HEK293T (cell line): ENCODE results near the gene MYO5C.

Experiments
- CTCF ChIA-PET: fragments of 350-600 bp; formaldehyde crosslinking; extraction: SDS; loops from one replicate; lab custom pipeline; 2021; ENCODE audit warnings: antibody characterized with exemption, inconsistent platforms; lab: Yijun Ruan, JAX
- POLR2A ChIA-PET: fragments of 350-600 bp; formaldehyde crosslinking; extraction: SDS; loops from one replicate; lab custom pipeline; 2020; ENCODE audit warnings: antibody characterized with exemption, inconsistent platforms; lab: Yijun Ruan, JAX
- DNase-seq: peaks from one replicate; pipeline ENCODE4 v3.0.0; 2012; ENCODE audit warnings: mixed read lengths; ENCODE audit errors: extremely low spot score
- ARNT ChIP-seq: fragments of 450-650 bp; IDR thresholded peaks from 2 replicates; pipeline ENCODE4 v1.6.1; 2017; ENCODE audit warnings: mild to moderate bottlenecking
- BHLHE40 ChIP-seq: fragments of 450-650 bp; IDR thresholded peaks from 2 replicates; pipeline ENCODE4 v1.6.1; 2016; ENCODE audit warnings: mild to moderate bottlenecking, moderate library complexity, borderline replicate concordance
- CTBP1 ChIP-seq: fragments of 450-650 bp; IDR thresholded peaks from 2 replicates; pipeline ENCODE4 v1.6.1; 2016; ENCODE audit warnings: borderline replicate concordance
- ELF4 ChIP-seq: fragments of 450-650 bp; IDR thresholded peaks from 2 replicates; pipeline ENCODE4 v1.6.1; 2017; ENCODE audit warnings: antibody characterized with exemption
- FOXA1 ChIP-seq: fragments of 450-650 bp; IDR thresholded peaks from 2 replicates; pipeline ENCODE4 v1.6.1; 2016; ENCODE audit warnings: mild to moderate bottlenecking
- FOXK2 ChIP-seq: fragments of 450-650 bp; IDR thresholded peaks from 2 replicates; pipeline ENCODE4 v1.6.1; 2016; ENCODE audit warnings: mild to moderate bottlenecking
- FOXM1 ChIP-seq: fragments of 450-650 bp; IDR thresholded peaks from 2 replicates; pipeline ENCODE4 v1.6.1; 2017; ENCODE audit warnings: mild to moderate bottlenecking, borderline replicate concordance
- HDGF ChIP-seq: fragments of 450-650 bp; IDR thresholded peaks from 2 replicates; pipeline ENCODE4 v1.6.1; 2017; ENCODE audit warnings: antibody characterized with exemption, borderline replicate concordance
- L3MBTL2 ChIP-seq: fragments of 450-650 bp; conservative IDR thresholded peaks from 2 replicates; pipeline ENCODE4 v1.6.1; 2016; ENCODE audit warnings: mild to moderate bottlenecking
- LEF1 ChIP-seq: fragments of 450-650 bp; IDR thresholded peaks from 2 replicates; pipeline ENCODE4 v1.6.1; 2017; ENCODE audit warnings: mild to moderate bottlenecking, borderline replicate concordance
- NFRKB ChIP-seq: fragments of 450-650 bp; IDR thresholded peaks from 2 replicates; pipeline ENCODE4 v1.6.1; 2016; ENCODE audit warnings: mild to moderate bottlenecking, moderate library complexity
- SP1 ChIP-seq: fragments of 450-650 bp; IDR thresholded peaks from 2 replicates; pipeline ENCODE4 v1.6.1; 2017
- SUZ12 ChIP-seq: fragments of 450-650 bp; IDR thresholded peaks from 2 replicates; pipeline ENCODE4 v1.6.1; 2016; ENCODE audit warnings: mild to moderate bottlenecking
- TARDBP ChIP-seq: fragments of 450-650 bp; IDR thresholded peaks from 2 replicates; pipeline ENCODE4 v1.6.1; 2016
- ZNF384 ChIP-seq: fragments of 450-650 bp; IDR thresholded peaks from 2 replicates; pipeline ENCODE4 v1.6.1; 2016
- TF ChIP-seq, protein P1 (sequence below): fragments of 450-650 bp; IDR thresholded peaks from 2 replicates; pipeline ENCODE4 v1.6.1; 2016

MYO5C gene

DNA sequence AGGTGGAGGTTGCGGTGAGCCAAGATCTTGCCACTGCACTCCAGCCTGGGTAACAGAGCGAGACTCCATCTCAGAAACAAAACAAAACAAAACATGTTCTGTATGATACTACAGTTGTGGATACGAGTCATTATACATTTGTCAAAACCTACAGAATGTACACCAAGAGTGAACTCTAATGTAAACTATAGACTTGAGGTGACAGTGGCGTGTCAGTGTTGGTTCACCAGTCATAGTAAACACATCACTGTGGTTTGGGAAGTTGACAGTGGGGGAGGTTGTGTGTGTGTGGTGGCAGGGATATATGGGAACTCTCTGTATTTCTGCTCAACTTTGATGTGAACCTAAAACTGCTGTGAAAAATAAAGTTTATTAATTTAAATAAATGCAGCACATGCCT, 71.4 kb downstream of the MYO5C start:
- TF ChIP-seq L3MBTL2 (no peak), FOXA1 (no peak), HDGF (no peak), LEF1 (no peak), BHLHE40 (no peak), TARDBP (no peak), FOXK2 (no peak), ZNF384 (no peak), SUZ12 (no peak), SP1 (no peak), NFRKB (no peak), CTBP1 (no peak), ARNT (no peak), FOXM1 (no peak), ELF4 (no peak)
- TF ChIP-seq, protein P1, sequence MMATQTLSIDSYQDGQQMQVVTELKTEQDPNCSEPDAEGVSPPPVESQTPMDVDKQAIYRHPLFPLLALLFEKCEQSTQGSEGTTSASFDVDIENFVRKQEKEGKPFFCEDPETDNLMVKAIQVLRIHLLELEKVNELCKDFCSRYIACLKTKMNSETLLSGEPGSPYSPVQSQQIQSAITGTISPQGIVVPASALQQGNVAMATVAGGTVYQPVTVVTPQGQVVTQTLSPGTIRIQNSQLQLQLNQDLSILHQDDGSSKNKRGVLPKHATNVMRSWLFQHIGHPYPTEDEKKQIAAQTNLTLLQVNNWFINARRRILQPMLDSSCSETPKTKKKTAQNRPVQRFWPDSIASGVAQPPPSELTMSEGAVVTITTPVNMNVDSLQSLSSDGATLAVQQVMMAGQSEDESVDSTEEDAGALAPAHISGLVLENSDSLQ: no peak
- ChIA-PET CTCF (no interaction called here), POLR2A (interaction anchor here (0.7 kb wide), 1 partner anchor 11 kb away, joined by 3 read pairs; no protein-coding TSS in a partner anchor)
- no peak for DNase-seq

DNA sequence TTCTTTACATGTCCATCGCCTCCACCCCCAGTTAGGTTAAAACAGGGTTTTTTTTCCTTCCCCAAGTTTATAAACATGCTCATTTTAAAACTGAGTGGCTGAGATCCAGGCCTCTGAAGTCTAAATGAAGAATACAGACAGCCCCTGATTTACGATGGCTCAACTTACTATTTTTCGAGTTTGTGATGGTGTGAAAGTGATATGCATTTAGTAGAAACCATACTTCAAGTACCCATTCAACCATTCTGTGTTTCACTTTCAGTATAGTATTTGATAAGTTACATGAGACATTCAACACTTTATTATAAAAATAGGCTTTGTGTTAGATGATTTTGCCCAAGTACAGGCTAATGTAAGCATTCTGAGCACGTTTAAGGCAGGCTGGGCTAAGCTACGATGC, 73.9 kb downstream of the MYO5C start:
- no peak for TF ChIP-seq FOXA1
- no peak for TF ChIP-seq FOXM1
- no peak for TF ChIP-seq CTBP1
- no peak for TF ChIP-seq LEF1
- no peak for TF ChIP-seq L3MBTL2
- no peak for TF ChIP-seq ARNT
- no peak for TF ChIP-seq SUZ12
- no peak for TF ChIP-seq ELF4
- TF ChIP-seq BHLHE40: no peak
- ChIA-PET POLR2A (no interaction called here), CTCF (no interaction called here)
- no peak for DNase-seq

DNA sequence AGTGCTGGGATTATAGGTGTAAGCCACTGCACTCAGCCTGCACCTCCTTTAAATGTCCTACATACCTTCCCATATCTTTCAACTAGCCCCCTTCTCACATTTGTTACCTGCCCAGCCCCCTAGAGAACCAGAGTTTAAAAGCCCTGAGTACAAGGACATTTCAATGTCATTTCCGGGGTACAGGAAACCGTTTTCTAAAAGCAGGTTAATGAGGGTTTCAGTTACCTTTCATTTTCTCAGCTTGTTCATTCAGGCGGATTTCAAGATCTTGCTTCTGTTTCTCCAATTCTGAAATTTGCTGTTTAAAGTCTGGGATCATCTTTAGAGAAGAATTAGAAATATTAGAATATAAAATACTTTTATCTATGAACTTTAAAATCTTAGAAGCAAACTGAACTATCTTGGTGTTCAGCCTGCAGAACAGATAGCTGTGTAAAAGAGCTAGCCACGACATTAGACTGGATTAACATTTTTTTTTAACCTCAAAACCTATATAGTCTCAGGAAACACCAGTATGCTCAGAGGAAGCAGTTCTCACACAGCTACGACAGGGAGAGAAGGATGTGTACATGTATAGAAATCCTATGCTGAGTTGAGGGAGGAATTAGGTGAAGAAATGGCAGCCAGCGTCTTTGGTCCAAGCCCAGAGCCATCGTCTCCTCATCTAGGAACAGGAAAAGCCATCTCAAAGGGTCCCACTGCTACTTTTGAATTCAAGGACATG, 74.5 kb downstream of the MYO5C start:
- ChIA-PET POLR2A (no interaction called here), CTCF (interaction anchor here (0.5 kb wide), 1 partner anchor 304 kb away, joined by 4 read pairs; no protein-coding TSS in a partner anchor)
- no peak for DNase-seq
- TF ChIP-seq FOXA1: no peak

DNA sequence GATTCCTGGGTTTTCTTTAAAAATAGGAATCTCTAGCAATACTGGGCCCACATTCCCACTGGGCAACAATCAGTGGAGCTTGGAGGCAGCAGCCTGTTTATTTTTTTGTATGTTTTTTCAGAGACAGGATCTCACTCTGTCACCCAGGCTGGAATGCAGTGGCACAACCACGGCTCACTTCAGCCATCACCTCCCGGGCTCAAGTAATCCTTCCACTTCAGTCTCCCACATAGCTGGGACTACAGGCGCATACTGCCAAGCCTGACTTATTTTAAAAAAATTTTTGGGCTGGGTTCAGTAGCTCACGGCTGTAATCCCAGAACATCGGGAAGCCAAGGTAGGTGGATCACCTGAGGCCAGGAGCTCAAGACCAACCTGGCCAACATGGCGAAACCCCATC, 75.4 kb downstream of the MYO5C start:
- POLR2A ChIA-PET: no interaction called here
- DNase-seq: no peak
- no peak for TF ChIP-seq FOXK2
- TF ChIP-seq SP1: no peak
- TF ChIP-seq SUZ12: no peak
- CTCF ChIA-PET: interaction anchor here (0.6 kb wide), 1 partner anchor 142 kb away, joined by 5 read pairs; no protein-coding TSS in a partner anchor

DNA sequence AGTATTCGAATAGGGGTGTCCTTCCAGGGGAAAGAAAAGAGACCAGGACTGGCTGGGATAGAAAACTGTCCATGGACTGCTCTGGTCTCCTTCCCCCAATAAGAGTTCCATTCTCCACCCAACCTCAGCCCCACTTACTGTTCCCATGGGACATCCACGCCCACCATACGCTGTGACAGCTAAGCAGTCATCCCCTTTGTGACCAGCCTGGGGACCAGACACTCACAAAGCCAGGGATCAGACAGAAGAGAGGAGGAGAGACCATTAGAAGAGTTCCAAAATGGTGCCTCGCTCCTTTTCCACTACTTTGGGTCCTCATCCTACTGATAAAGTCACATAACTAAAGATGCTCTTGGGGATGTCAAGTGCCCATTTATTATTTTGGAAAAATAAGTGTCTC, 76.8 kb downstream of the MYO5C start:
- no peak for TF ChIP-seq L3MBTL2
- TF ChIP-seq SP1: no peak
- no peak for TF ChIP-seq FOXA1
- TF ChIP-seq LEF1: no peak
- no peak for TF ChIP-seq NFRKB
- TF ChIP-seq CTBP1: no peak
- TF ChIP-seq ZNF384: no peak
- no peak for TF ChIP-seq FOXK2
- TF ChIP-seq, protein P1: no peak
- no peak for TF ChIP-seq ELF4
- POLR2A ChIA-PET: no interaction called here
- CTCF ChIA-PET: no interaction called here
- no peak for DNase-seq

DNA sequence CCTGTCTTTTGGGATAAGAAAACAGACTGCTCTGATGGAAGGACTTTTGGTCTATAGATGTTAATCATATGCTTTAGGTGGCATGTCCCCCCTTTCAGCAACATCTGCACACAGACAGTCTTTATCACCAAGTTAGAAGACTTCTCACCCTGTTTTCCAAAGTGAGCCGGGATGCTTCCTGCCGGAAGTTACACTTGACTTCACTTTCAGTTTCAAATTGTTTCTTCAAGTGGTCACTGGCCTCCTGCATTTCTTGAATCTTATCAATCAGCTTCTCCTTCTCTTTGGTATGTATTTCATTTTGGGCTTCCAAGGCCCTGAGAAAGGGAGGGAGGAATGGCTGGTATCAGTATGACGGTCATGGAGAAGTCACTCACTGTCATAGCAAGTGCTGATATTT, 77.2 kb downstream of the MYO5C start:
- ChIA-PET CTCF (no interaction called here), POLR2A (no interaction called here)
- TF ChIP-seq ZNF384 (no peak), SP1 (no peak), SUZ12 (no peak), FOXK2 (no peak), FOXM1 (no peak), HDGF (no peak)
- DNase-seq: no peak

DNA sequence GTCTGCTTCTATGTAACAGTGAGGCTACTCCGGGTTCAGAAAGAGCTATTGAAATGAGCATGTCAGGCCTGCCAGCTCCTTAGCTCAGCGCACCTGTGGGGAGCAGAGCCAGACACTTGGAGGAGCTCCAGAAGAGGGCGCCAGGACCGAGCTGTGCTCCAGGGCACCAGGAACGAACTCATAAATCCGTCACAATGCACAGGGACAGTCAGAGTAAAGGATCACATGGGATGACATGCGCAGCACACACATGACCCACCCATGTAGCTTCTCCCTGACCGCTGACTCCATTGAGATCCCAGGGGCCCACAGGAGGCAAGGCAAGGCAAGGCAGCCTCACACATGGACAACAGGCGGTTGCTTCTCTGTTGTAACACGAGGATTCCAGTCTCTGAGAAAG, 78.4 kb downstream of the MYO5C start:
- POLR2A ChIA-PET: no interaction called here
- TF ChIP-seq NFRKB: no peak
- no peak for TF ChIP-seq FOXM1
- TF ChIP-seq LEF1: no peak
- TF ChIP-seq SP1: no peak
- no peak for TF ChIP-seq FOXA1
- TF ChIP-seq, protein P1: no peak
- TF ChIP-seq ZNF384: no peak
- no peak for TF ChIP-seq HDGF
- no peak for TF ChIP-seq ARNT
- no peak for TF ChIP-seq FOXK2
- no peak for TF ChIP-seq CTBP1
- no peak for TF ChIP-seq ELF4
- TF ChIP-seq SUZ12: no peak
- peak; percentile 8 for DNase-seq
- CTCF ChIA-PET: interaction anchor here (1.0 to 1.8 kb wide), 5 partner anchors 9 to 33 kb away, joined by 3 to 5 read pairs (median 3); no protein-coding TSS in a partner anchor
